H9 (cell line): ENCODE measurements around the gene MZF1. TPM values are rescaled to one million over a fixed set of nuclear protein-coding genes. Genes with fewer than 3 reads are reported as not detected.

ENCODE experiments used
- DNase-seq: peaks from one replicate; pipeline ENCODE4 v3.0.0-alpha.2; 2017
- H2AFZ ChIP-seq: one replicate; pipeline ENCODE4 v1.6.1; 2013; ENCODE audit warnings: mild to moderate bottlenecking, low read length, control low read depth, moderate library complexity
- H2AK5ac ChIP-seq: 2 replicates; pipeline ENCODE4 v1.6.1; 2013; ENCODE audit warnings: low read length, control low read depth, mixed read lengths; ENCODE audit not compliant: insufficient read length
- H2BK120ac ChIP-seq: one replicate; pipeline ENCODE4 v1.6.1; 2013; ENCODE audit warnings: low read depth, mild to moderate bottlenecking, low read length, control low read depth, inconsistent platforms; ENCODE audit not compliant: poor library complexity, severe bottlenecking
- H2BK12ac ChIP-seq: 2 replicates; pipeline ENCODE4 v1.6.1; 2013; ENCODE audit warnings: low read length, control low read depth, mixed read lengths, low read depth; ENCODE audit not compliant: insufficient read length
- H2BK15ac ChIP-seq: 2 replicates; pipeline ENCODE4 v1.6.1; 2013; ENCODE audit warnings: low read depth, low read length, control low read depth
- H2BK20ac ChIP-seq: one replicate; pipeline ENCODE4 v1.6.1; 2013; ENCODE audit warnings: low read depth, mild to moderate bottlenecking, low read length, control low read depth, inconsistent platforms; ENCODE audit not compliant: poor library complexity, severe bottlenecking
- H2BK5ac ChIP-seq: 2 replicates; pipeline ENCODE4 v1.6.1; 2013; ENCODE audit warnings: low read length, control low read depth, mixed read lengths; ENCODE audit not compliant: insufficient read length
- H3K14ac ChIP-seq: 2 replicates; pipeline ENCODE4 v1.6.1; 2013; ENCODE audit warnings: low read length, control low read depth; ENCODE audit not compliant: insufficient read depth
- H3K18ac ChIP-seq: 2 replicates; pipeline ENCODE4 v1.6.1; 2013; ENCODE audit warnings: low read depth, mild to moderate bottlenecking, mixed read lengths, low read length, control low read depth; ENCODE audit not compliant: insufficient read length
- H3K23ac ChIP-seq: 2 replicates; pipeline ENCODE4 v1.6.1; 2013; ENCODE audit warnings: low read length, control low read depth, mixed read lengths, low read depth; ENCODE audit not compliant: insufficient read length
- H3K23me2 ChIP-seq: 2 replicates; pipeline ENCODE4 v1.6.1; 2013; ENCODE audit warnings: low read depth, mild to moderate bottlenecking, mixed read lengths, low read length, control low read depth; ENCODE audit not compliant: insufficient read length, poor library complexity, severe bottlenecking
- H3K27ac ChIP-seq: 2 replicates; pipeline ENCODE4 v1.5.1; 2013; ENCODE audit warnings: low read length, control low read depth, mixed read lengths, low read depth; ENCODE audit not compliant: insufficient read length
- H3K27me3 ChIP-seq: 2 replicates; pipeline ENCODE4 v1.6.1; 2013; ENCODE audit warnings: low read length, control low read depth, inconsistent platforms; ENCODE audit not compliant: insufficient read depth
- H3K4ac ChIP-seq: 2 replicates; pipeline ENCODE4 v1.6.1; 2013; ENCODE audit warnings: low read depth, mild to moderate bottlenecking, control low read depth, inconsistent platforms, low read length, moderate library complexity
- H3K4me1 ChIP-seq: 2 replicates; pipeline ENCODE4 v1.6.1; 2013; ENCODE audit warnings: low read length, control low read depth, inconsistent platforms; ENCODE audit not compliant: insufficient read depth
- H3K4me2 ChIP-seq: 2 replicates; pipeline ENCODE4 v1.6.1; 2013; ENCODE audit warnings: low read length, control low read depth, mixed read lengths; ENCODE audit not compliant: insufficient read length, insufficient read depth
- H3K56ac ChIP-seq: 2 replicates; pipeline ENCODE4 v1.6.1; 2013; ENCODE audit warnings: low read depth, mild to moderate bottlenecking, mixed read lengths, low read length, control low read depth; ENCODE audit not compliant: insufficient read length
- H3K79me1 ChIP-seq: 2 replicates; pipeline ENCODE4 v1.6.1; 2013; ENCODE audit warnings: low read depth, mild to moderate bottlenecking, moderate library complexity, low read length, control low read depth, inconsistent platforms; ENCODE audit not compliant: insufficient read depth, poor library complexity, severe bottlenecking
- H3K79me2 ChIP-seq: 2 replicates; pipeline ENCODE4 v1.6.1; 2013; ENCODE audit warnings: low read length, control low read depth, inconsistent platforms; ENCODE audit not compliant: insufficient read depth
- H3K9ac ChIP-seq: 2 replicates; pipeline ENCODE4 v1.6.1; 2013; ENCODE audit warnings: low read length, control low read depth, mixed read lengths; ENCODE audit not compliant: insufficient read length; ENCODE audit errors: extremely low read depth
- H3K9me3 ChIP-seq: one replicate; pipeline ENCODE4 v1.6.1; 2013; ENCODE audit warnings: low read depth, low read length, inconsistent platforms; ENCODE audit not compliant: control insufficient read depth
- H3T11ph ChIP-seq: one replicate; pipeline ENCODE4 v1.6.1; 2013; ENCODE audit warnings: mild to moderate bottlenecking, low read length, control low read depth, inconsistent platforms
- H4K20me1 ChIP-seq: one replicate; pipeline ENCODE4 v1.6.1; 2013; ENCODE audit not compliant: control insufficient read depth, insufficient read length, insufficient read depth
- H4K5ac ChIP-seq: 2 replicates; pipeline ENCODE4 v1.6.1; 2013; ENCODE audit warnings: low read depth, mild to moderate bottlenecking, mixed read lengths, low read length, control low read depth; ENCODE audit not compliant: insufficient read length
- H4K8ac ChIP-seq: replicated peaks from 2 replicates; pipeline ENCODE4 v1.6.1; 2013; ENCODE audit warnings: low read length, control low read depth, mixed read lengths, low read depth; ENCODE audit not compliant: insufficient read length
- H4K91ac ChIP-seq: 2 replicates; pipeline ENCODE4 v1.6.1; 2013; ENCODE audit warnings: low read depth, mild to moderate bottlenecking, moderate library complexity, mixed read lengths, low read length, control low read depth; ENCODE audit not compliant: insufficient read length
- H3K27ac Mint-ChIP-seq, 3 experiments: 2 replicates in 2 of 3; 3 replicates in 1 of 3; pipeline ENCODE4 v1.8.0; 2020 to 2021; ENCODE audit warnings: mixed read lengths in 3 of 3, mild to moderate bottlenecking in 1 of 3, moderate library complexity in 1 of 3
- H3K27me3 Mint-ChIP-seq: 2 replicates; pipeline ENCODE4 v1.8.0; 2021; ENCODE audit warnings: low read depth, mild to moderate bottlenecking, moderate library complexity, mixed read lengths
- H3K36me3 Mint-ChIP-seq, 3 experiments: 2 replicates in 2 of 3; 3 replicates in 1 of 3; pipeline ENCODE4 v1.8.0; 2020 to 2021; ENCODE audit warnings: low read depth in 3 of 3, mixed read lengths in 3 of 3; ENCODE audit not compliant: insufficient read depth in 1 of 3
- H3K4me1 Mint-ChIP-seq, 2 experiments: 2 replicates each; pipeline ENCODE4 v1.8.0; 2020; ENCODE audit warnings: mixed read lengths in 2 of 2
- H3K4me3 Mint-ChIP-seq, 2 experiments: 2 replicates in 1 of 2; 3 replicates in 1 of 2; pipeline ENCODE4 v1.8.0; 2020 to 2021; ENCODE audit warnings: mild to moderate bottlenecking in 2 of 2, mixed read lengths in 2 of 2, moderate library complexity in 1 of 2
- H3K9me3 Mint-ChIP-seq, 2 experiments: 2 replicates in 1 of 2; 3 replicates in 1 of 2; pipeline ENCODE4 v1.8.0; 2020; ENCODE audit warnings: mild to moderate bottlenecking in 2 of 2, mixed read lengths in 2 of 2, moderate library complexity in 1 of 2
- CTCF ChIP-seq: fragments of 200-600 bp; sonication (generic); conservative IDR thresholded peaks from 3 replicates; pipeline ENCODE4 v1.8.0; 2021; ENCODE audit warnings: antibody characterized with exemption, mild to moderate bottlenecking
- WGBS: extraction: QIAGEN DNeasy Blood & Tissue Kit; methylation state at CpG from one replicate; pipeline ENCODE4 v1.1.7; 2013; ENCODE audit warnings: missing lambda C conversion rate, low lambda C conversion rate, mixed read lengths; ENCODE audit not compliant: insufficient read length; ENCODE audit errors: extremely low coverage; 5-methylcytosine and 5-hydroxymethylcytosine counted together
- total RNA-seq: library from RNA; stranded (reverse); gene quantifications from 2 replicates; pipeline ENCODE4 v1.2.1, GENCODE V29; 2021

The MZF1 gene
- total RNA-seq, 1 experiment from 2014 or later = 23.6 TPM

- Histone ChIP-seq H2BK15ac (no peak overlapping the region), H4K5ac (no peak overlapping the region), H2BK20ac (no peak overlapping the region), H4K91ac (no peak overlapping the region), H3K4me2 (no peak overlapping the region), H3K9ac (no peak overlapping the region), H3K56ac (no peak overlapping the region), H2AK5ac (no peak overlapping the region), H2BK120ac (no peak overlapping the region), H3K14ac (no peak overlapping the region), H3K27ac (no peak overlapping the region), H2BK12ac (no peak overlapping the region), H3K23me2 (peaks cover 18% of the 10 kb centered on the region), H3K4me1 (peaks cover 4% of the 10 kb centered on the region; the same call in 1 of the 2 replicates), H4K8ac (no peak overlapping the region), H2AFZ (no peak overlapping the region), H3K27me3 (no peaks in the 10 kb centered on the region), H3K79me1 (peaks cover 14% of the 10 kb centered on the region), H4K20me1 (peaks cover 5% of the 10 kb centered on the region), H3K18ac (no peak overlapping the region), H3K23ac (no peak overlapping the region), H2BK5ac (no peak overlapping the region), H3T11ph (no peak overlapping the region), H3K9me3 (no peaks in the 10 kb centered on the region), H3K79me2 (peaks cover 17% of the 10 kb centered on the region), H3K4ac (no peak overlapping the region)
- no peak for TF ChIP-seq CTCF
- Mint-ChIP-seq H3K4me3 (peak overlapping the region in 1 of 2 experiments; percentile 50; a peak in 1 of 5 replicates), H3K4me1 (peaks cover 30% of the 10 kb centered on the region in 2 experiments), H3K9me3 (no peaks in the 10 kb centered on the region; a peak in 1 of 5 replicates), H3K27ac (peak overlapping the region in 1 of 3 experiments; percentile 71; a peak in 2 of 7 replicates), H3K27me3 (peaks cover 1% of the 10 kb centered on the region; the same call in 1 of the 2 replicates), H3K36me3 (peaks cover 55 to 86% (median 74%) of the 10 kb centered on the region in 3 experiments)
- no CpG with 5 or more reads among the region's 13 CpGs for WGBS
- DNase-seq = no peak
Measured at GRCh38 chr19:58550362-58551122, 22.6 kb downstream of the MZF1 start.
